Measurements from ENCODE around the gene TECTB.
A peak's percentile ranks its signal among the peaks of the same experiment; 100 is the strongest.

Gene TECTB

GRCh38 chr10:112311481-112311880, 28.3 kb downstream of the TECTB start:
- DNase-seq (ENCODE audit: low read depth) = no peak

- no peak for DNase-seq (ENCODE audit: low read depth)
These were observed 30.0 kb downstream of the TECTB start for GRCh38 chr10:112313234-112313633.

- no peak for DNase-seq (ENCODE audit: low read depth)
These were observed 30.7 kb downstream of the TECTB start for GRCh38 chr10:112313911-112314310.

- peak; percentile 53 for DNase-seq (ENCODE audit: low read depth)
These were observed 31.7 kb downstream of the TECTB start for GRCh38 chr10:112314822-112315474.

- DNase-seq (ENCODE audit: low read depth) = no peak
These were observed 44.5 kb downstream of the TECTB start for GRCh38 chr10:112327678-112328077.

GRCh38 chr10:112330162-112330561, 47.0 kb downstream of the TECTB start:
- no peak for DNase-seq (ENCODE audit: low read depth)

- no peak for DNase-seq (ENCODE audit: low read depth)
These were observed 47.5 kb downstream of the TECTB start for GRCh38 chr10:112330607-112331160.

- DNase-seq (ENCODE audit: low read depth) = no peak
These were observed 48.8 kb downstream of the TECTB start for GRCh38 chr10:112332022-112332421.

- DNase-seq (ENCODE audit: low read depth) = no peak
These were observed 49.5 kb downstream of the TECTB start for GRCh38 chr10:112332509-112333228.

- DNase-seq (ENCODE audit: low read depth) = no peak
These were observed 50.3 kb downstream of the TECTB start for GRCh38 chr10:112333452-112333851.

GRCh38 chr10:112335111-112335867, 52.1 kb downstream of the TECTB start:
- DNase-seq (ENCODE audit: low read depth) = no peak

- DNase-seq (ENCODE audit: low read depth) = no peak
These were observed 52.7 kb downstream of the TECTB start for GRCh38 chr10:112335868-112336265.

GRCh38 chr10:112336556-112337201, 53.5 kb downstream of the TECTB start:
- DNase-seq (ENCODE audit: low read depth) = no peak

GRCh38 chr10:112338957-112339356, 55.8 kb downstream of the TECTB start:
- no peak for DNase-seq (ENCODE audit: low read depth)

GRCh38 chr10:112340601-112341000, 57.4 kb downstream of the TECTB start:
- no peak for DNase-seq (ENCODE audit: low read depth)

GRCh38 chr10:112343056-112343806, 60.0 kb downstream of the TECTB start:
- no peak for DNase-seq (ENCODE audit: low read depth)

- no peak for DNase-seq (ENCODE audit: low read depth)
These were observed 61.1 kb downstream of the TECTB start for GRCh38 chr10:112344261-112344660.

GRCh38 chr10:112345202-112345601, 62.0 kb downstream of the TECTB start:
- DNase-seq (ENCODE audit: low read depth) = no peak

- DNase-seq (ENCODE audit: low read depth) = no peak
These were observed 62.5 kb downstream of the TECTB start for GRCh38 chr10:112345743-112346142.

- DNase-seq (ENCODE audit: low read depth) = no peak
These were observed 63.6 kb downstream of the TECTB start for GRCh38 chr10:112346774-112347173.

Data from stimulated activated CD8-positive, alpha-beta memory T cell treated with anti-CD3 and anti-CD28 coated beads, Interleukin-7, amount 100 ng/mL, for 24 hours (primary cell).